Vagina (tissue), 2 donors: ENCODE measurements around the gene ARPC5L.

ENCODE experiments used
- POLR2A ChIP-seq, 2 donors: fragments of 450-650 bp; IDR thresholded peaks; one replicate each; pipeline ENCODE4 v1.6.1; 2017; ENCODE audit warnings: antibody characterized with exemption in 2 of 2, mild to moderate bottlenecking in 2 of 2, moderate library complexity in 2 of 2
- TF ChIP-seq, protein P1 (sequence below), 3 experiments: fragments of 450-650 bp in 2 of 3; fragments of 200-600 bp in 1 of 3; sonication (generic) in 1 of 3; IDR thresholded peaks; one replicate each; pipeline ENCODE4 v1.5.1; 2017 to 2019; ENCODE audit warnings: antibody characterized with exemption in 3 of 3, mild to moderate bottlenecking in 2 of 3, moderate library complexity in 2 of 3

DNA sequence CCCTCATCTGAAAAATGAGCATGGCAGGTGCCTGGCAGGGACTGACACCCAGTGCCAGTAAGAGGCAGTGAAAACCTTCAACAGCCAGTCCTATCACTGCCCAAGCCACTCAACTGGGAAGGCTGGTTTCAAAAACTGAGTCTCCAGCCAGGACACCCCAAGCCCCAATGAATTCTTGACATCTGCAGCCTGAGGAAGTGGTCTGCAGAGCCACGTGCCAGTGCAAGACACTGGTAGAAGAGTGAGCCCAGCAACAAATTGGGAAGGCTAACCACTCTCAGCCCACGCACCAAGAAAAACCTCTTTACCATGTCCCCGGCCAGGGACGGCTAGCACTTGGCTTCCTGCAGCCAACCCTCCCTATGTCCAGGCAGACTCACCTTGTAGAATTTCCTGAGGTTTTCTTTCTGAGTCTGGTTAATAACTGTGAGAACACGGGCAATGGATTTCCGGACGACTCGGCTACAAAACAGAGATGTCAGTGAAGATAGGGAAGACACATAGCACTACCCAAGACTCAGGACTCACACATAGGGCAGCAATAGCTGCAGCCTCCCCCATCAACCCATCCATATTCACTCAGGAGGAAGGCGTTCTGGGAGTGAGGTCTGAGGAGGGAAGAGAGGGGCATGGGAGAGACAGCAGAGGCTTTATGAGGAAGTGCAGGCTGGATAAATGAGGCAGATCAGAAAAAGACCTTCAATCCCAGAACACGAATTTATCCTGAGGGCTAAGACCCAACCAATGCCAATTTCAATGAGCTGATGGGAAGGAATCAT, 1.9 kb upstream of the ARPC5L start:
- TF ChIP-seq, protein P1, sequence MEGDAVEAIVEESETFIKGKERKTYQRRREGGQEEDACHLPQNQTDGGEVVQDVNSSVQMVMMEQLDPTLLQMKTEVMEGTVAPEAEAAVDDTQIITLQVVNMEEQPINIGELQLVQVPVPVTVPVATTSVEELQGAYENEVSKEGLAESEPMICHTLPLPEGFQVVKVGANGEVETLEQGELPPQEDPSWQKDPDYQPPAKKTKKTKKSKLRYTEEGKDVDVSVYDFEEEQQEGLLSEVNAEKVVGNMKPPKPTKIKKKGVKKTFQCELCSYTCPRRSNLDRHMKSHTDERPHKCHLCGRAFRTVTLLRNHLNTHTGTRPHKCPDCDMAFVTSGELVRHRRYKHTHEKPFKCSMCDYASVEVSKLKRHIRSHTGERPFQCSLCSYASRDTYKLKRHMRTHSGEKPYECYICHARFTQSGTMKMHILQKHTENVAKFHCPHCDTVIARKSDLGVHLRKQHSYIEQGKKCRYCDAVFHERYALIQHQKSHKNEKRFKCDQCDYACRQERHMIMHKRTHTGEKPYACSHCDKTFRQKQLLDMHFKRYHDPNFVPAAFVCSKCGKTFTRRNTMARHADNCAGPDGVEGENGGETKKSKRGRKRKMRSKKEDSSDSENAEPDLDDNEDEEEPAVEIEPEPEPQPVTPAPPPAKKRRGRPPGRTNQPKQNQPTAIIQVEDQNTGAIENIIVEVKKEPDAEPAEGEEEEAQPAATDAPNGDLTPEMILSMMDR (IDR thresholded peaks at IDR 0.05): no peak
- TF ChIP-seq POLR2A (IDR thresholded peaks at IDR 0.05): no peak
